Measurements from ENCODE around the gene SRGAP3.
"Not testable (repeated sequence)": the region's sequence is repeated elsewhere in the genome, so short reads cannot be mapped to it uniquely, and the experiment has no call there.

Gene SRGAP3

DNA sequence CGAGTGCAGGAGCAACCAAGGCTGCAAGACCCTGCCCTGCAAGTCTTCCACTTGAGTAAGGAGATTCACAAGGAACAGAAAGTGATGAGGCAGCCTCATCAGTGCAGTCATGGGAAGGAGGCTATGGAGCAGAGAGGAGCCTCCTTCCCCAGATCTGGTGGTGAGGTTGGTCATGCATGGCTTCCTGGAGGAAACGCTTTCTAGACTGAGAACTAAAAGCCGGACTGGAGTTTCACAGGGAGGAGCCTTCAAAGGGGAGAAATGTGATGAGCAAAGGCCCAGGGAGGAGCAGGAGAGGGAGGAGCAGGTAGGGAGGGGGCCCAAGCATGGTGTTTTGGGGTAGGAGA is 139.9 kb downstream of the SRGAP3 start:
- DNase-seq = no peak

GRCh38 chr3:9108876-9109567 is 140.4 kb downstream of the SRGAP3 start:
- DNase-seq = no peak

DNA sequence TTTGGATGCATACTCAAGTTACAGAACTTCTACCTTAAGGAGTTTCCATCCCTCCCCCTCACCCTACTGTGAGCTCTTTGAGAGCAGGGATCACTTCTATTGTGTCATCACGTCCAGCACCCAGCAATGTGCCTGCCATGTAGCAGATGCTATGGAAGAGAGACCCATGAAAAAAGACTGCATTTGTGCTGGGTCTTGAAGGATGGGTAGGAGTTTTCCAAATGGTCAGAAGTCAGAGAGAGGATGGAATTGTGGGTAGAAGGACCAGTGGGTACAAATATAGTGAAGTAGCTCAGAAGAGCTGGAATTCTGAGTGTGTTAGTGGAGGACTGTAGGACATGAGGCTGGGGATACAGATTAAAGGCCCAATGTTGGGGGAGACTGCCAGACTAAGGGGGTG is 141.7 kb downstream of the SRGAP3 start:
- DNase-seq = no peak

DNA sequence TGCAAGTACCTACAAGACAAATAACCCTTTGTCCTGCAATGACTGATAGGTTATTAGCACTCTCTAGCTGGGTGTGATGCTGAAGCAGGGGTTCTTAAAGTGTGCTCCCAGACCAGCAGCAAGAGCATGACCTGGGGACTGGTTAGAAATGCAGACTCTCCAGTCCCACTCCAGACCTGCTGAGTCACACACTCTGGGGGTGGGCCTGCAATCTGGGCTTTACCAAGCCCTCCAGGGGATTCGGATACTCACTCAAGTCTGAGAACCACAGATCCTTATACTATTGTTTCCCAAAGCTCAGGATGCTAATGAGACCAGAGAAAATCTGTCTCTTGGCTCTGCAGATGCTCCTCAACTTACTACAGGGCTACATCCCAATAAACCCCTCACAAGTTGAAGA is 144.0 kb downstream of the SRGAP3 start:
- DNase-seq = no peak

DNA sequence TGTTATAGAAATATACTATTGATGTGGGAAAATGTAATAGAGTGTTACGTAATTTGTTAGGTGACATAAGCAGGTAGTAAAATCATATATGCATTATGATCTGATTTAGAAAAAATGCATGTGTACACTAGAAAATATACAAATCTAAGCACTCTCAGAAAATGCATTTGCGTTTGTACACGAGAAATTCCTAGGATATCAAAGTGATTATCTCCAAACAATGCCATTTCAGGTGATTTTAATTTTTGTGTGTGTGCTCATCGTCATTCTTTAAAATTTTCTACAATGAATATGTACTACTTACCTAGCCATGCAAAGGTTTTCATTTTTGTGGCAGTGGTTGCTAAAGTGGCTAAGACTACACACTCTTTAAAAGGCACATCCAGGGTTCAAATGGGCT is 145.3 kb downstream of the SRGAP3 start:
- no peak for DNase-seq

GRCh38 chr3:9102240-9102981 is 147.0 kb downstream of the SRGAP3 start:
- DNase-seq = no peak

DNA sequence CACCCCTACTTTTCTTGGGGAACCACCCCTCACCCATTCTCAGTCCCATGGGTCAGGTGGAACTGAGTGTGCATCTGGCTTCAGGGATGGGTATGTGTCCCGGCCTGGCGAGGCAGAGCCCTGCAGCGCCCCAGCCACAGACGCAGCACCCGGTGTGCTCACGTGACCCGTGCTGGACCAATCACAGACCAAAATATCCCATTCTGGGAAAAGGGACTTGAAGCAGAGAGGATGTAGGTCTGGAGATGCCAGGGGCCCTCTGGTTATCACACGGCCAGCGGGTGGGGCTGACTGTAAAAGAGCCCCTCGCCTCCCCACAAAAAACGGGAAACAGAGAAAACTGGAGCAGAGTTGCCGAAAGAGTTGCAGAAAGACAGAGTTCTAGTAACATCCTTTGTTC is 148.2 kb downstream of the SRGAP3 start:
- no peak for DNase-seq

DNA sequence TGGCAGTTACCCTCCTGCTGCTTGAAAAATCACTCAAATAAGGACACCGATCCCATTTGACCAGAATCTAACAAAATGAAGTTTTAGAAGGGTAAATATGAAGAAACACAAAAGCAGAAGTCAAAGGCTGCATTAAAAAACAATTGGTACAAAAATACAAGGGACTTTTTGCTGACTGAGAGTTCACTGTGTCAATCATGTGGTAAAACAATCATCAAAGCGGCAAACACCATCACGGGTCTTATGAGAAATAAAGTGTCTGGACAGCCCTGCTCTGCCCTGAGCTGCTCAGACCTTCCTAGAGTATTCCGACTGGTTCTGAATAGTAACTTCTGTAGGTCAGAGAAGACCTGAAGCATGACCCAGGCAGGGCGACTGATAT is 148.9 kb downstream of the SRGAP3 start:
- no peak for DNase-seq

DNA sequence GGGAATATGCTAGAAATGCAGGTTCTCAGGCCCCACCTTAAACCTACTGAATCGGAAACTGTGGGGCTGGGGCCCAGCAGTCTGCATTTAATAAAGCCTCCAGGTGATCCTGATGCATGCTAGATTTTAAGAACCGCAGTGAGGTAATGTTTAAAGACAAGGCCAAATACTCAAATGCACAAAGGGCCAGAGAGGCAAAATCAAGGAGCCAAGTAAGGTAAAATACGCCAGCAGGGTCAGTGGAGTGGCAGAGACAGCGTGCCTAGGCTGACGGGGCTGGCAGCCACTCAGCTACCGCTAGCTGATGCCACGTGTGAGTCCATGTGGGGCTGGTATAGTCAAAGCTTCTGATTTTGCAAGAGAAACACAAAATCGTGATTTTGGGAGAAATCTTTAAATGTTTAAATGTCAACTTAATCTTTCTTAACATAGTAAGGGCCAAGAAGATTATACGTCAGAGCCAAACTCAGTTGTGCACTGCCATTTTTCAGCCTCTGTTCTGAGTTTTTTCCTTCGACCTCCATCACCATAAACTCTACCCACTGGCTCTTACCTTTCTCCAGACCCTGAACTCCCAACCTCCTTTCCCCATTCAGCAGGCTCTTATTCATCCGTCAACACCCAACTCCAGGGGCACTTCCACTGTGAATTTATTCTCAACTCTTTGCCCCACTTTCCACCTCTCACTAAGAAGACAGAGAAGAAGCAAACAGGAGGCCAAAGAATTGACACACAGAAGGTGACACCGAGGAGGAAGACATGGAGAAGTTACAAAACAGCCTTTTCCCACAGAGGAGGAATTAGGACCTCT is 149.5 kb downstream of the SRGAP3 start:
- DNase-seq = no peak

GRCh38 chr3:9098716-9099675 is 150.4 kb downstream of the SRGAP3 start:
- peak; percentile 25 for DNase-seq

GRCh38 chr3:9097495-9097894 is 152.0 kb downstream of the SRGAP3 start:
- DNase-seq = no peak

GRCh38 chr3:9091486-9092235 is 157.8 kb downstream of the SRGAP3 start:
- DNase-seq = no peak

DNA sequence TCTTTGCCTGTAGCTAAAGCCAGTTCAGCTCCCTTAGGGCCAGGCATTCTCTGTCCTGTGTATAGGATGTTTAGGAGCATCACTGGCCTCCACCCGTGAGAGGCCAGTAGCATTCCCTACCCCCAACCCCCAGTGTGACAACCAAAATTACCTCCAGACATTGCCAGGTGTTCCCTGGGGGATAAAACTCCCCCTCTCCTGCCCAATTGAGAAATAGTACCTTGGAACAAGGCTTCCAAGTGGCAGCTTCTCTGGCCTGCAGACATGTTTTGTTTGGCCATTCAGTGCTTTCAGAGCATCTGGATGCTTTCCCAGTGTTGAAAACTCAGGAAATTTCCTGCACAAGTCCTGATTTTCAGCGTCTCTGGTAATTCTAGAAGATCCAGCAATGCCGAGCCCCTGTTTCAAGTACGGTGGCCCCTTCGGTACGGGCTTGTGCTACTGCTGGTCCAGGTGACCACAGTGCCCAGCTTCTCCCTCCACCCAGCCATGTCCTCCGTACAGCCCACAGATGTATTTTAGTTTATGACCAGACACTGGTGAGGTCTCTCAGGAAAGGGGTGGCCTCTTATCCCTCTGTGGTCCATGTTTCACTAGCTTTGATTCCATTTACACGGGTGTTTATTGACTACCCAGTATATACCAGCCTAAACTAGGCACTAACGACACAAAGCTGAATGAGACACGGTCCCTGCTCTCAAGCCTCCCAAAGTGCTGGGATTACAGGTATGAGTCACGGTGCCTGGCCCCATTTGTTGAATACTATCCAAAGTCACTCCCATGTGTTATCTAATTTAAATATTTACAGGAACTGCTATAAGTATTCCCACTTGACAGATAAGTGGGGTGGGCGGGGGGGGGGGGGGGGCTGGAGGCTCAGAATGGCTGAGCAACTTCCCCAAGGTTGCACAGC is 160.7 kb downstream of the SRGAP3 start:
- peak; percentile 66 for DNase-seq

DNA sequence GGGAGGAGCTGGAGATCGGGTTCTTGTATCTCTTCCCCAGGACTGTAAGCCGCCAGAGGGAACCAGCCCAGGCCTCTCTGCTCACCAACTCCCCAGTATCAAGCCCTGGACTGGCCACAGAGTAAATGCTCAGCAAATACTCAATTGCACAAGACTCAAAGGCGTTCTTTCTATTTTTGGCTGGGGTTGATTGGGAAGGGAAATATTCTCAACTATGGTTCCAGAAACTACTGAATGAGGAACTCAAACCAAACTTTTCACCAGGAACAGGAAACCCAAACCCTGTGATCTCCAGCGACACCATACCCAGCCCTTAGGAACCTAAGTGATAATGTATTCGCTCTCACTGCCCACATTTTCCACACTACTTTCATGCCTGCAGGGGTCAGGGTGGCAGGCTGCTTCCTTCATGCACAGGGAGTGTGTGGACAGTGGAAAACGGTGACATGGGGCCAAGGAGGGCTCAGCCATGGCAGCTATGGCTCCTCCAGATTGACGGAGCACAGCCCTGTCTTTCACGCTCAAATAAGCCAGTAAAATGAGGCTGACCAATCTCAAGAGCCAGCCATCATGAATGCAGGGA is 161.5 kb downstream of the SRGAP3 start:
- DNase-seq = no peak

- not testable (repeated sequence) for DNase-seq
These were observed 164.0 kb downstream of the SRGAP3 start for GRCh38 chr3:9085428-9085827.

DNA sequence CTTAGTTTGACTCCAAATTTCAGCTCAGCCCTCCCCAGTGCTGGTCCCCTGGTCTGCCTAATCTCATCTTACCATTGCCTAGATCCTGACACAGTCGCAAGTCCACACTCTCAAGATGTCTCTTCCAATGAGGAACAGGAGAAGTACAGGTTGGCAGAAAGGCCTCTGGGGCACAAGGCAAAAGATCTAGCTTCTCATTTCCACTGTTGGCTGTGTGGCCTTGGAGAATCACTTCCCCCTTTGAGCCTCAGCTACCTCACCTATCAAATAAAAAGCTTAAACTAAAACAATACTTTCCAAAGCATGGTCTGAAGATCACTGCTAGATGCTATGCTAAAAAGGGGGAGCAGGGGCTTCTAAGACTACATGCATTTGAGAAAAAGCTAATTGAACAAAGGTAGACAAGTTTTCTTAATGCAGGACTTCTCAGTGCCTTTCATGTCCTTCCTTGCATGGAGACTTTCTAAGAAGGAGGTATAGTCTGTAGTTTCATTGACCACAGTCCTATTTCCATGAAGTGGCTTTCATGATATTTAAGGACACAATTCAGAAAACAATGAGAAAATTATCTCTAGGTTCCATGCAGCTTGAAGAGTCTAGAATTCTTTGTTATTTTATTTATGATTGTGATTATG is 168.1 kb downstream of the SRGAP3 start:
- DNase-seq = no peak

GRCh38 chr3:9080163-9080562 is 169.3 kb downstream of the SRGAP3 start:
- DNase-seq = no peak

DNA sequence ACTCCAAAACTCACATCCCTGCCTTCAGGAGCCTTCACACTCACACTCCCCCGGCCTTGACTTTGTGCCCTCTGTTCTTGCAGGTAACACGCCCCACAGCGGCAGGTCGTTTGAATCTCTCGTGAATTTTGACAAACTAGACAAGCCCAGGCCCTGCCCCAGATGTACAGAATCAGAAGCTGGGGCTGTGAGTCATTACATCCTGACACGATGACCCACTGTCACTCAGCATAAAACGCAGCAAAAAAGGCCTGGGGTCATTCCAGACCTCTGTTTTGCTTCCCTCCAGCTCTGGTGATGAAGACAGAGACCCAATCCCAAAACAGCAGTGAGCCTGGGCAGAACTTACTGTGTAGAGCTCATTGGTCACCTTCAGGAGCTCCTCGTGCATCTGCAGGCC is 169.8 kb downstream of the SRGAP3 start:
- no peak for DNase-seq

DNA sequence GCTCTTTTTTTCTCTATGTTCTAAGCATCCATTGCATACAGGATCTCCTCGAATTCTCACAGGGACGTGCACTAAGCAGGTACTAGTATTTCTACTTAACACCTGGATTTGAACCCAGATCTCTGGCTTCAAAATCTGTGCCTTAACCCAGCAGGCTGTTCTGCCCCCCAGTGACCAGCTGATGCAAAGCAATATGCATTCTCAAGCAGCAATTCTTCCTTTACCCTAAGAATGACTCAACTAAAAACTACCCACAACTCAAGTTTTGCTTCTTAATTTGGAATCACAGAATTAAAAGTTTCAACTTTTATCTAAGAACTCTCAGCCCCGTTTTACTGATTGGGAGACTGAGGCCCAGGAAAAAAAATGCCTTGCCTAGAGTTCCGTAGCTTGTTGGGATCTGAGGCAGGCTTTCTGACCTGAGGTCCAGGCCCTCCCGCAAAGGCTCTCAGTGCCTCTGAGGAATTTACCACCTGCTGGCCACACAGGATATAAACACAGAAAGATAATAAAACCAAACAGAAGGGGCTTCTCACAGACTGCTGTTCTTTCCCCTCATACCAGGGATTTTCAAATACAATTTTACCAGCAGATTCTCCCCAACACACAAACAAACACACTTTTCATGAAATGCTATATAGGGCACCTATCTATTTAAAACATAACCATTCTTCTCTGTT is 170.7 kb downstream of the SRGAP3 start:
- no peak for DNase-seq

All from DMS53 (cell line).